HepG2 (cell line): ENCODE results near the gene MNT. TPM values are rescaled to one million over a fixed set of nuclear protein-coding genes. Genes with fewer than 3 reads are reported as not detected.

ENCODE experiments used
- ARID2 ChIP-seq: sonication (generic); formaldehyde crosslinking; IDR thresholded peaks from 2 replicates; pipeline ENCODE4 v1.8.1; 2022; ENCODE audit warnings: mild to moderate bottlenecking, missing genetic modification reagents, borderline replicate concordance
- GTF2F1 ChIP-seq: fragments of 150-350 bp; IDR thresholded peaks from 2 replicates; pipeline ENCODE4 v1.6.1; 2014; ENCODE audit warnings: low read length
- PAF1 ChIP-seq: IDR thresholded peaks from 2 replicates; pipeline ENCODE4 v1.6.1; 2016; ENCODE audit warnings: missing genetic modification reagents, missing compliant biosample characterization
- SMYD3 ChIP-seq: sonication (generic); formaldehyde crosslinking; IDR thresholded peaks from 2 replicates; pipeline ENCODE4 v1.8.1; 2023; ENCODE audit warnings: mild to moderate bottlenecking, missing genetic modification reagents
- SYNCRIP ChIP-seq: fragments of 200-400 bp; formaldehyde crosslinking; IDR thresholded peaks from 2 replicates; pipeline ENCODE4 v1.6.1; 2018; ENCODE audit warnings: mild to moderate bottlenecking, low read depth, low read length; ENCODE audit not compliant: insufficient read depth
- TRIM24 ChIP-seq: sonication (generic); formaldehyde crosslinking; IDR thresholded peaks from 2 replicates; pipeline ENCODE4 v1.8.0; 2022; ENCODE audit warnings: mild to moderate bottlenecking, missing genetic modification reagents
- ZFP82 ChIP-seq: sonication (generic); formaldehyde crosslinking; IDR thresholded peaks from 2 replicates; pipeline ENCODE4 v1.5.1; 2020; ENCODE audit warnings: mild to moderate bottlenecking, missing genetic modification reagents, borderline replicate concordance
- ZIK1 ChIP-seq: sonication (generic); formaldehyde crosslinking; IDR thresholded peaks from 2 replicates; pipeline ENCODE4 v1.5.0; 2020; ENCODE audit warnings: mild to moderate bottlenecking, low read depth, missing genetic modification reagents, borderline replicate concordance
- ZNF121 ChIP-seq: sonication (generic); formaldehyde crosslinking; IDR thresholded peaks from 2 replicates; pipeline ENCODE4 v1.5.0; 2020; ENCODE audit warnings: mild to moderate bottlenecking, missing genetic modification reagents
- ZNF235 ChIP-seq: sonication (generic); formaldehyde crosslinking; IDR thresholded peaks from 2 replicates; pipeline ENCODE4 v1.8.1; 2023; ENCODE audit warnings: mild to moderate bottlenecking, missing genetic modification reagents, borderline replicate concordance
- ZNF24 ChIP-seq: fragments of 450-650 bp; IDR thresholded peaks from 2 replicates; pipeline ENCODE4 v1.6.1; 2017; ENCODE audit warnings: antibody characterized with exemption, mild to moderate bottlenecking
- ZNF274 ChIP-seq: sonication (generic); formaldehyde crosslinking; IDR thresholded peaks from 2 replicates; pipeline ENCODE4 v1.5.1; 2020; ENCODE audit warnings: mild to moderate bottlenecking, missing genetic modification reagents
- ZNF556 ChIP-seq: sonication (generic); formaldehyde crosslinking; IDR thresholded peaks from 2 replicates; pipeline ENCODE4 v1.4.0; 2020; ENCODE audit warnings: mild to moderate bottlenecking, missing genetic modification reagents, borderline replicate concordance
- ZNF678 ChIP-seq: sonication (generic); formaldehyde crosslinking; IDR thresholded peaks from 2 replicates; pipeline ENCODE4 v1.4.0; 2020; ENCODE audit warnings: mild to moderate bottlenecking, missing genetic modification reagents
- ZNF709 ChIP-seq: sonication (generic); formaldehyde crosslinking; IDR thresholded peaks from 2 replicates; pipeline ENCODE4 v1.5.0; 2020; ENCODE audit warnings: mild to moderate bottlenecking, missing genetic modification reagents
- ZSCAN20 ChIP-seq: sonication (generic); formaldehyde crosslinking; IDR thresholded peaks from 2 replicates; pipeline ENCODE4 v1.4.0; 2020; ENCODE audit warnings: missing genetic modification reagents, mild to moderate bottlenecking, borderline replicate concordance
- polyA plus RNA-seq, 8 experiments: library from polyadenylated mRNA; depleted of rRNA in 3 of 8; stranded (reverse) in 7 of 8; unstranded in 1 of 8; fragments of >200 nt; fragmentation: Illumina TruSeq in 4 of 8; extraction: Trizol in 4 of 8; gene quantifications; 2 replicates each; pipeline versions ENCODE4 v1.2.1 to v1.2.3, GENCODE V29; 2011 to 2016; ENCODE audit warnings: low read depth in 4 of 8, missing spikeins in 1 of 8, mixed read lengths in 1 of 8; ENCODE audit not compliant: insufficient read depth in 1 of 8
- total RNA-seq, 5 experiments: library from RNA; depleted of rRNA; stranded (reverse); fragments of >200 nt; fragmentation: Illumina TruSeq; extraction: Trizol; gene quantifications; 2 replicates each; pipeline ENCODE4 v1.2.3, GENCODE V29; 2016; ENCODE audit warnings: low read depth in 1 of 5
- TF ChIP-seq, protein P1 (sequence below): sonication (generic); formaldehyde crosslinking; IDR thresholded peaks from 2 replicates; pipeline ENCODE4 v1.4.0; 2020; ENCODE audit warnings: missing genetic modification reagents, mild to moderate bottlenecking, borderline replicate concordance
- TF ChIP-seq, protein P2 (sequence below): fragments of 450-650 bp; IDR thresholded peaks from 2 replicates; pipeline ENCODE4 v1.6.1; 2016
- TF ChIP-seq, protein P3 (sequence below): sonication (generic); formaldehyde crosslinking; IDR thresholded peaks from 2 replicates; pipeline ENCODE4 v1.4.0; 2020; ENCODE audit warnings: missing genetic modification reagents, borderline replicate concordance
- TF ChIP-seq, protein P4 (sequence below): sonication (generic); IDR thresholded peaks from 2 replicates; pipeline ENCODE4 v1.6.1; 2016; ENCODE audit warnings: low read depth, borderline replicate concordance

The MNT gene
- total and polyA plus RNA-seq, 2 of the 13 experiments (the other 11 are each of a cell fraction or from before 2014, with no cell fraction given): 2.1 to 3.5 TPM

- TF ChIP-seq, protein P1, sequence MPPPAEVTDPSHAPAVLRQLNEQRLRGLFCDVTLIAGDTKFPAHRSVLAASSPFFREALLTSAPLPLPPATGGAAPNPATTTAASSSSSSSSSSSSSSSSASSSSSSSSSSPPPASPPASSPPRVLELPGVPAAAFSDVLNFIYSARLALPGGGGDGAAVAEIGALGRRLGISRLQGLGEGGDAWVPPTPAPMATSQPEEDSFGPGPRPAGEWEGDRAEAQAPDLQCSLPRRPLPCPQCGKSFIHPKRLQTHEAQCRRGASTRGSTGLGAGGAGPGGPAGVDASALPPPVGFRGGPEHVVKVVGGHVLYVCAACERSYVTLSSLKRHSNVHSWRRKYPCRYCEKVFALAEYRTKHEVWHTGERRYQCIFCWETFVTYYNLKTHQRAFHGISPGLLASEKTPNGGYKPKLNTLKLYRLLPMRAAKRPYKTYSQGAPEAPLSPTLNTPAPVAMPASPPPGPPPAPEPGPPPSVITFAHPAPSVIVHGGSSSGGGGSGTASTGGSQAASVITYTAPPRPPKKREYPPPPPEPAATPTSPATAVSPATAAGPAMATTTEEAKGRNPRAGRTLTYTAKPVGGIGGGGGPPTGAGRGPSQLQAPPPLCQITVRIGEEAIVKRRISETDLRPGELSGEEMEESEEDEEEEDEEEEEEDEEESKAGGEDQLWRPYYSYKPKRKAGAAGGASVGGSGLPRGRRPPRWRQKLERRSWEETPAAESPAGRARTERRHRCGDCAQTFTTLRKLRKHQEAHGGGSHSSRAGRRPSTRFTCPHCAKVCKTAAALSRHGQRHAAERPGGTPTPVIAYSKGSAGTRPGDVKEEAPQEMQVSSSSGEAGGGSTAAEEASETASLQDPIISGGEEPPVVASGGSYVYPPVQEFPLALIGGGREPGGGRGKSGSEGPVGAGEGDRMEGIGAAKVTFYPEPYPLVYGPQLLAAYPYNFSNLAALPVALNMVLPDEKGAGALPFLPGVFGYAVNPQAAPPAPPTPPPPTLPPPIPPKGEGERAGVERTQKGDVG (CRISPR knock-in tag): no peak
- no peak for TF ChIP-seq ZNF556 (CRISPR knock-in tag)
- TF ChIP-seq, protein P2, sequence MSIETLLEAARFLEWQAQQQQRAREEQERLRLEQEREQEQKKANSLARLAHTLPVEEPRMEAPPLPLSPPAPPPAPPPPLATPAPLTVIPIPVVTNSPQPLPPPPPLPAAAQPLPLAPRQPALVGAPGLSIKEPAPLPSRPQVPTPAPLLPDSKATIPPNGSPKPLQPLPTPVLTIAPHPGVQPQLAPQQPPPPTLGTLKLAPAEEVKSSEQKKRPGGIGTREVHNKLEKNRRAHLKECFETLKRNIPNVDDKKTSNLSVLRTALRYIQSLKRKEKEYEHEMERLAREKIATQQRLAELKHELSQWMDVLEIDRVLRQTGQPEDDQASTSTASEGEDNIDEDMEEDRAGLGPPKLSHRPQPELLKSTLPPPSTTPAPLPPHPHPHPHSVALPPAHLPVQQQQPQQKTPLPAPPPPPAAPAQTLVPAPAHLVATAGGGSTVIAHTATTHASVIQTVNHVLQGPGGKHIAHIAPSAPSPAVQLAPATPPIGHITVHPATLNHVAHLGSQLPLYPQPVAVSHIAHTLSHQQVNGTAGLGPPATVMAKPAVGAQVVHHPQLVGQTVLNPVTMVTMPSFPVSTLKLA: no peak
- TF ChIP-seq ARID2: no peak
- no peak for TF ChIP-seq ZNF235 (CRISPR knock-in tag)
- no peak for TF ChIP-seq ZNF121 (CRISPR knock-in tag)
- peak; percentile 13; the same call in 1 of the 2 replicates for TF ChIP-seq ZFP82 (CRISPR knock-in tag)
- TF ChIP-seq GTF2F1: no peak
- 0 out of 2 replicates have a peak, but pooled peaks have one; percentile 44 for TF ChIP-seq ZNF709 (CRISPR knock-in tag)
- TF ChIP-seq, protein P3, sequence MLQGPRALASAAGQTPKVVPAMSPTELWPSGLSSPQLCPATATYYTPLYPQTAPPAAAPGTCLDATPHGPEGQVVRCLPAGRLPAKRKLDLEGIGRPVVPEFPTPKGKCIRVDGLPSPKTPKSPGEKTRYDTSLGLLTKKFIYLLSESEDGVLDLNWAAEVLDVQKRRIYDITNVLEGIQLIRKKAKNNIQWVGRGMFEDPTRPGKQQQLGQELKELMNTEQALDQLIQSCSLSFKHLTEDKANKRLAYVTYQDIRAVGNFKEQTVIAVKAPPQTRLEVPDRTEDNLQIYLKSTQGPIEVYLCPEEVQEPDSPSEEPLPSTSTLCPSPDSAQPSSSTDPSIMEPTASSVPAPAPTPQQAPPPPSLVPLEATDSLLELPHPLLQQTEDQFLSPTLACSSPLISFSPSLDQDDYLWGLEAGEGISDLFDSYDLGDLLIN (CRISPR knock-in tag): no peak
- TF ChIP-seq ZNF274 (CRISPR knock-in tag): no peak
- no peak for TF ChIP-seq TRIM24 (CRISPR knock-in tag)
- TF ChIP-seq SMYD3: no peak
- TF ChIP-seq ZNF24: no peak
- TF ChIP-seq ZNF678 (CRISPR knock-in tag): no peak
- TF ChIP-seq, protein P4, sequence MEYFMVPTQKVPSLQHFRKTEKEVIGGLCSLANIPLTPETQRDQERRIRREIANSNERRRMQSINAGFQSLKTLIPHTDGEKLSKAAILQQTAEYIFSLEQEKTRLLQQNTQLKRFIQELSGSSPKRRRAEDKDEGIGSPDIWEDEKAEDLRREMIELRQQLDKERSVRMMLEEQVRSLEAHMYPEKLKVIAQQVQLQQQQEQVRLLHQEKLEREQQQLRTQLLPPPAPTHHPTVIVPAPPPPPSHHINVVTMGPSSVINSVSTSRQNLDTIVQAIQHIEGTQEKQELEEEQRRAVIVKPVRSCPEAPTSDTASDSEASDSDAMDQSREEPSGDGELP: no peak
- no peak for TF ChIP-seq PAF1 (CRISPR knock-in tag)
- TF ChIP-seq ZSCAN20: no peak
- TF ChIP-seq ZIK1 (CRISPR knock-in tag): no peak
- no peak for TF ChIP-seq SYNCRIP
Observed at GRCh38 chr17:2400877-2401425, at the start of gene MNT (continued).
